GM19324 (cell line): ENCODE results near the gene QRICH1.

Source experiments
- ATAC-seq: cut with Tn5 transposase; IDR thresholded peaks from one replicate; pipeline ENCODE4 v1.9.1; 2021; ENCODE audit warnings: mild to moderate bottlenecking, moderate library complexity; ENCODE audit not compliant: unreplicated experiment, low FRiP score

The QRICH1 gene

DNA sequence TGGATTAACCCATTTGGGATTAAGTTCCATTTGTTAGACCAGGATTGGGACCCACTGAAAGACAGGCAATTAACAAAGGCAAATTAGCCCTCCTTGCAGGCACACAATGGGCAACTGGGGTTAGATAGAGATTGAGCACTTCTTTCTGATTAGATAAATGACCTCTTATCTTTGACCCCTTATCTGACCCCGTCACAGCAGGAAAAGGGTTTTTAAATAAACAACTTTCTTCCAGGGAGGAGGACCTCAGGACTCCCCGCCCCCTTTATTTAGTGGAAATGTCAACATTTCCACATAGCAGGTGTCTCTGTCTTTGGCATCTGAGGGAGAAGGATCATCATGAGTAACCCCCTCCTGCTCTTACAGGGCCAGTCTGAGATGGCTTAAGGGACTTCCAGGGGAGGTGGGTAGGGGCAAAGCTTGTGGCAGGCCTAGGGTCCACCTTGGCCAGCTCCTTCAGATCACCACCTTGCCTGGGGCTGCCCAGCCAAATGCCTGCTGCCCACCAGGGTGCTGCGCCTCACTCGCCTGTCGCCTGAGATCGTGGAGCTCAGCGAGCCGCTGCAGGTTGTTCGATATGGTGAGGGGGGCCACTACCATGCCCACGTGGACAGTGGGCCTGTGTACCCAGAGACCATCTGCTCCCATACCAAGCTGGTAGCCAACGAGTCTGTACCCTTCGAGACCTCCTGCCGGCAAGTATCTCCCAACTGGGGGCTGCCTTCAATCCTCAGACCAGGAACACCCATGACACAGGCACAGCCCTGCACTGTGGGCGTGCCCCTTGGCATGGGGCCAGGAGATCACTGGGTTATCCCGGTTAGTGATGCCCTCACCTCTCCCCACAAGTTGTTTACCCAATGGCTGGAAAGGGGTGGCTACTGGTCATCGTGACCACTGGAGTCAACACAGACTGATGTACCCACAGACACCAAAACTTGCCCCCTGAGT, 89.2 kb downstream of the QRICH1 start:
- ATAC-seq, result no peak

GRCh38 chr3:49001155-49001554, 92.7 kb downstream of the QRICH1 start:
- ATAC-seq, result no peak

- ATAC-seq, result no peak
Observed at GRCh38 chr3:48999085-48999858, 94.6 kb downstream of the QRICH1 start.

DNA sequence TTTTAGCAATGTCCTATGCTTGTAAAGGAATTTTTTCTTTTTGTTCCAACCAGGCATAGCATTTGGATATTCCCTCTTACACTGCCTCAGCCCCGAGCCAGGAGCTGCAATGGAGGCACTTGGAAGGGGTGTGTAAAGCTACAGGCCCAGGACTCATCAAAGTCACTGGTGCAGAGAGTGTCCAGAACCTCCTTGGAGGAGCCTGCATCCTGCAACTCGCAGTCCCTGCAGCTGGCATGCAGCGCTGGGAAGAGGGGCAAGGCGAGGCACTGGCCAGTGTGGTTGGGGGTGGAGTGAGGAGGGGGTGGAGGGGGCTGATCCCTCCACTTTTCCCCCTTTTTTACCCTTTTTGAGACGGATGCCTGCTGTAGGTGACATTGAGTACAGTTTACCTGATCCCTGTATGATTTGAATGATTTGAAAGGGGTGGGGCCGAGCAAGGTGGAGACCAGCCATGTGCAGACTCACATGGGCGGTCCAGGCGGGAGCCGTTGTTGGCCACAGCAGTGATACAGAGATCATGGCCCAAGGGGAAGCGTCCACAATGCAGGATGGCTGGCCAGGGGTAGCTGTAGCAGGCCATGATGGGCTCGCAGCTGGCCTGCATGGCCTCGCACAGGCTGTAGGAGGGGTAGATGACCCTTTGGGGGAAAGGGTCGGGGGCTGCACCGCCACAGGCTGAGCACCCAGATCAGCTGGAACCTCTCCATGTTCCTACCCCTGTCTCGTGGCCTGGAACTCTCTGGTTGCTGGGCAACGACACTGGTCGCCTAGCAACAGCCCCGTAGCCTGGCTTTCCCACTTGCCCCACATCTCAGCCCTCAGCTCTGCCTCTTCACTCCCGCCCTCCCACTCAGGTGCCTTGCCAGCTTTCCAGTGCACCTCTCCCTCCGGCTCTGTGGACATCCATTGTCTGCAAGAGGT, 95.9 kb downstream of the QRICH1 start:
- ATAC-seq, result no peak

DNA sequence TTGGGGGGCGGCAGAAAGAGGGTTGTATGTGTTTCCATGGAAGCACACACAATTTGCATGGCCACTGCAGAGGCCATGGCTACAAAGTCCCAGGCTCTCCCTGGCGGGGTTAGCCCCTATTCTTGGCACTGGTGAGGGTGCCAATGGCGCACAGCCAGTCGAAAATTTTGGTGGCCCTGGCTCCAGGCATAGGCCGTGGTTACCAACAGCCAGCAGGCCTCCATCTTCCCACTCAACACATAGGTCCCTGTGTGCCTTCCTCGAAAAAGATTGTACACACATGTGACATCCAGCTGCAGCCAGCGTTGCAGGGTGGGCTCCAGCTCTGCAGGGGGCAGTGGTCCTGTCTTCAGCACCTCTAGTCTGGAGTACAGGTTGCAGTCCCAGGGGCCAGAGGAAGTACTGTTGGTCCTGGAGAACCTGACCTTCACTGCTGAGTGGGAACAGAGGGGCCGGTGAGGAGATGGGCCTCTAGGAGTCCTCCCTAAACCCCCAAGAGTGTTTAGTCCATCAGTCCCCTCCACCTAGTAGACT, 96.7 kb downstream of the QRICH1 start:
- no peak for ATAC-seq

DNA sequence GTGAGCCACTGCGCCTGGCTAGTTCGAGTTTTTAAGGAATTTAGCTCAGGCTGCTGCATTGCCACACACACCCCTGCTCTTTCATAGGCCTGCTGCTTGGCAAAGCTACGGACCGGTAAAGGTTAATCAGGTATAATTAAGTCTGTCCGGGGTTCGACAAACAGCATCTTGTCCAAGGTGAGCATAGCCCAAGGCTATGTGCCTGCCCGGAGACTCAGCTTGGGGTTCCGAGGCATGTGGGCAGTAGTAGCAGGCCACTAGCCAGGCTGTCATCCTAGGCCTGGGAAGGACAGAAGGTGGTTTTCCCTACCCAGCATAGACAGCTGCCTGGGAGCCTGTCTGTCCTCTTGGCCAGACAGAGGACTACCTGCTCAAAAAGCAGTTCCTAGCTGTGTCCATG, 97.2 kb downstream of the QRICH1 start:
- ATAC-seq, result no peak

GRCh38 chr3:48993834-48994233, 100.0 kb downstream of the QRICH1 start:
- no peak for ATAC-seq

- no peak for ATAC-seq
Observed at GRCh38 chr3:48991851-48992545, 101.9 kb downstream of the QRICH1 start.

DNA sequence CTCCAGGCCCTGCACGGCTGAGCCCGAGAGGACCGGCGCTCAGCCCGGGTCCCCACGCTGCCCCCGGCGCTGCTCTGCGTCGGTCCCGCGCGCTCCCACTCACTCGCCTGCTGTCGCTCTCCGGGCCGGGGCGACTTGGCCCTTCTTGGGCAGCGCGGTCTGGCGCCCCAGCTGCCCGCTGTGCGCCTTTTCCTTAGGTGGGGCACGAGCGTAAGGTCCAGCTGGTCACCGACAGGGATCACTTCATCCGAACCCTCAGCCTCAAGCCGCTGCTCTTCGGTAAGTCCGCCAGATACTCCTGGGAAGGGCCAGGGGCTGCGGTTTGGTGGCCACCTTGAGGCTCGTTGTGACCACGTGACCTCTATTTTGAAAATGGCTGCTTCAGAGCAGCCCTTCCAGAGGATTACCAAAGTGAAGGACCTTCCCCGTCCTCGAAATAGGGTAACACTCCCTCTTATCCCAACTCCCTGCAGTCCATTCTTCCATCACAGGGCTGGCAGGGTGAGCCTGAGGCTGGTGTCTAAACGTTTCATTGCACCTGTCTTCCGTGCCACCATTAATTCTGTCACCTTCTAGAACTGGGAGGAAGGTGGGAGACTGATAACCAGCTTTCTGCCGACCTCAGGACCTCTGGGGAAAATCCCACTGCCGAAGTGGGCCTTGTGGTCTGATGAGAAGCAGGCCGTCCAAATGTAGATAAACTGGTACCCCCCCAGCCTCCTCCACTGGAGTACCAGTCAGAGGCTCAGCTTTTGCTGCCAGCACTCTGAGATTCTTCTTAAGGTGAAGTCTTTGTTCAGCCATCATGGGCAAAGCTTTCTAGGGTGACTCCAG, 103.0 kb downstream of the QRICH1 start:
- ATAC-seq, result peak; percentile 16

- peak; percentile 62 for ATAC-seq
Observed at GRCh38 chr3:48989796-48990635, 103.9 kb downstream of the QRICH1 start, which contains the start of gene P4HTM. Gene P4HTM, plus strand, starts transcription at chr3:48990241. Its CDS starts 16 bp downstream, at chr3:48990257.

DNA sequence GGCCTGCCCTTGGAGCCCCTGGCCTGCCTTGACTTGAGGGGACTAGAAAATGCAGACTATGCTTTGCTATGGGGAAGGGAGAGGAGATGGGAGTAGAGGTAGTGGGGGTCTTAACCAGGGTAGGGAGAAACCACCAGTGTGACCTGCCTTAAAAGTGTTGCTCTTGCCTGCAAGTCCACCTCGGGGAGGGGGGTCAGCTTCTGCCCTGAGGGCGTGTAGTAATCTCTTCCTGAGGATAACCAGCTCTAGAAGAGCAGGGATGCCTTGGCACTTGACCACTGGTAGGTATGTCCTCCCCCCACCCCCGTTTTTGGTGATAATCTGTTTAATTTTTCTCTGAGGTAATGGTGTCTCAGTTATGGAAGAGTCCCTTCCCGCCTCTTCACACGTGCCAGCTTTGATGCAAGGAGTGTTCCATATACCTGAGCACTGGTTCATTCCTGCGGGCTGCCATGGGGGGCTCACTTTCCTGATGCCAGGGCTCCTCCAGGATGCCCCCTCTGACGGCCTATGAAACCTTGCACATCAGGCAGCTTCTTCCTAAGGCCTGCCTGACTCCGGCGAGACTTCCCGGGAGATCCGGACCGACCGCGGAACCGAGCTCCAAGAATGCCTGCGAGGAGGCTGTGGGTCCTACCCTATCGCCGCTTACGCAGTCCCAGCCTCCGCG, 104.6 kb downstream of the QRICH1 start:
- ATAC-seq, result no peak

- ATAC-seq, result no peak
Observed at GRCh38 chr3:48985831-48986376, 108.0 kb downstream of the QRICH1 start.

- no peak for ATAC-seq
Observed at GRCh38 chr3:48984663-48985062, 109.2 kb downstream of the QRICH1 start.

DNA sequence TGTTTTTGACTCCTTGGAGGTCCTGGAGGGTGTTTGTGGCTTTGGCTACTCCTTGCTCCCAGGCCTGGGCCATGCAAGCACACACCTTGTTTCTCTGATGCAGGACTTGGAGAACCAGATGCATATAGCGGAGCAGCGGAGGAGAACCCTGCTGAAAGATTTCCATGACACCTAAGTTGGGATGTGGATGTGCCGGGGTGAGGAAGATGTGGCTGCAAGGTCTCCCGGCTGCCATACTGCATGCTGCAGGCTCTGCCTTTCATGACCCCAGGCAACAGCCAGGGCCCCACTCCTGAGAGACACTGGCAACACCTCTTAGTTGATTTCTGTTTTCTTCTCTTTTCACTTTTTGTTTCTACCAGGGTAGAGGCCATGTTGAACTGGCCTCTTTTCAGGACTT, 110.8 kb downstream of the QRICH1 start:
- ATAC-seq, result no peak

- ATAC-seq, result no peak
Observed at GRCh38 chr3:48982686-48983085, 111.2 kb downstream of the QRICH1 start.

- ATAC-seq, result no peak
Observed at GRCh38 chr3:48982016-48982415, 111.9 kb downstream of the QRICH1 start.

DNA sequence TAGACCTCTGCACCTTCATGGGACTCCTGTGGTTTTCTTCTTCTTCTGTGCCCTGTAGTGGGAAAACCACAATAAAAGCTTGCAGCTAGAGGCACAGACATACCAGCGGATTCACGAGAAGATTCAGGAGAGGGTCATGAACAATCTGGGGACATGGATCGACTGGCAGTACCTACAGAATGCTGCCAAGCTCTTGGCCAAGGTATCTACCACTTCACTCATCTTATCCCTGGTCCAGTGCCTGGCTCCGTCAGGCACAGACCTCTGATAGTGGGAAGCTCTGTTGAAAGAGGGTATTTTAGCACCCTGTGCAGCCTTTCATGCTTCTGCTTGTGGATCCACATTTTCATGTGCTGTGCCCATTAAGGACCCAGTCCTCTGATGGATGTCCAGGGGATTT, 113.6 kb downstream of the QRICH1 start:
- ATAC-seq, result no peak
